ELF-1 (cell line): ENCODE measurements around the gene MEIOSIN.
"Not testable (repeated sequence)": the region's sequence is repeated elsewhere in the genome, so short reads cannot be mapped to it uniquely, and the experiment has no call there.

Experiments used
- DNase-seq: peaks from one replicate; pipeline ENCODE4 v3.0.0-alpha.2; 2016; ENCODE audit warnings: low read depth, low spot score

The MEIOSIN gene

DNA sequence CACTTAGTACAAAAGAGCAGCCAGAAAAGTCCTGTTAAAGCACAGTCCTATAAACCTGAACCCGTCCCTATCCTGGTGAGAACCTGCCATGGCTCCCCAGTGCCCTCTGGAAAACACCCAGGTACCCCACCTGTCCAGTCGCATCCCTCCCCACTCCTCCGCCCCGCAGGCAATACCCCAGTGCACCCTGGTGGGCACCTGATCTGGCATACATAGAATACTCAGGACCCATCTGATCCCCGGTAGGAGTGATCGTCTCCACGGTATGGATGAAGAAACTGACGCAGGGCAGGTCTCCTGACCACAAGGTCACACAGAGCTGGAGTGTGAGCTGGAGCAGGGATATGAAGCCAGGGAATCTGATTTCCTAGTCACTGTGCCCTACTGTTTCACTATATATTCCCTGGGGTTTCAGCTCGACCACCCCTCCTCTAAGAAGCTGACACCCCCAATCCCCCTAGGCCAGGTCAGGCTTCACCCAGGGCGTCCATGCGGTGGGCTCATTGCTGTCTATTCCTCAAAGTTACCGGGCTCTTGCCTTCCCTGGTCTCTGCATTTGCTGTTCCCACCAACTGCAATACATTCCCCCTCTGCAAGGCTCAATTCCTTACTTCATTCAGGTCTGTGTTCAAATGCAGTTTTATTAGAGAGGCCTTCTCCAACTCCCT is 15.1 kb upstream of the MEIOSIN start:
- no peak for DNase-seq

DNA sequence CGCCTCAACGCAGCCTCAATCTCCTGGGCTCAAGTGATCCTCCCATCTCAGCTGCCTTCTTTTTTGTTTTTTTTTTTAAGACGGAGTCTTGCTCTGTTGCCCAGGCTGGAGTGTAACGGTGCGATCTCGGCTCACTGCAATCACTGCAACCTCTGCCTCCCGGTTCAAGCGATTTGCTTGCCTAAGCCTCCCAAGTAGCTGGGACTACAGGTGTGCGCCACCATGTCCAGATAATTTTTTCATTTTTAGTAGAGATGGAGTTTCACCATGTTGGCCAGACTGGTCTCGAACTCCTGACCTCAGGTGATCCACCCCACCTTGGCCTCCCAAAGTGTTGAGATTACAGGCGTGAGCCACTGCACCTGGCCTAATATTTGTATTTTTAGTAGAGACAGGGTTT is 13.2 kb upstream of the MEIOSIN start:
- not testable (repeated sequence) for DNase-seq

DNA sequence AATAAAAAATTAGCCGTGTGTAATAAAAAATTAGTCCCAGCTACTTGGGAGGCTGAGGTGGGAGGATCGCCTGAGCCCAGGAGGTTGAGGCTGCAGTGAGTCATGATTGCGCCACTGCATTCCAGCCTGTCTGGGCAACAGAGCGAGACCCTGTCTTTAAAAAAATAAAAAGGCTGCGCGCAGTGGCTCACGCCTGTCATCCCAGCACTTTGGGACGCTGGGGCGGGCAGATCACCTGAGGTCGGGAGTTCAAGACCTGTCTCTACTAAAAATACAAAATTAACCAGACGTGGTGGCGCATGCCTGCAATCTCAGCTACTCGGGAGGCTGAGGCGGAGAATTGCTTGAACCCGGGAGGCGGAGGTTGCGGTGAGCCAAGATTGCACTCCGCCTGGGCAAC is 4.6 kb upstream of the MEIOSIN start:
- DNase-seq, result not testable (repeated sequence)

DNA sequence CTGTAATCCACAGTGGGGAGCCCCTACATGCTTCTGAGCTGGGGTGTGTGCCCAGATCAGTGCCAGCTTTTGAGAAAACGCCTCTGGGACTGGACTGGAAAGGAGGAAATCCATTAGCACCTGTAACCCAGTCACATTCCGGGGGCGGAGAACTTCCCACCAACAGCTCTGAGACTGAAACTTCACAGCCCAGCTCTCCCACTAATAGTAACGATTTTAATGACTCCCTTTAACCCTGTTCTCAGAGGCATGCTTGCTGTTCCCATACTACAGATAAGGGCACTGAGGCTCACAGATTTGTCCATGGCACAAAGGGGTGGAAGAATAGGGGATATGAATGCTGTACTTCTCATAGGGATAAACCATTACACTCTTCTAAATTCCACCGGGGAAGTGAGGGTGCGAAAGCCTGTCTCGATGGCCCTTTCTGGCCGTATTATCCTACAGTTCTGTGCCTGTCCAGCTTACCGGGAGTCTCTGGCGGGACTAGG is 3.4 kb upstream of the MEIOSIN start:
- peak; percentile 57 for DNase-seq

DNA sequence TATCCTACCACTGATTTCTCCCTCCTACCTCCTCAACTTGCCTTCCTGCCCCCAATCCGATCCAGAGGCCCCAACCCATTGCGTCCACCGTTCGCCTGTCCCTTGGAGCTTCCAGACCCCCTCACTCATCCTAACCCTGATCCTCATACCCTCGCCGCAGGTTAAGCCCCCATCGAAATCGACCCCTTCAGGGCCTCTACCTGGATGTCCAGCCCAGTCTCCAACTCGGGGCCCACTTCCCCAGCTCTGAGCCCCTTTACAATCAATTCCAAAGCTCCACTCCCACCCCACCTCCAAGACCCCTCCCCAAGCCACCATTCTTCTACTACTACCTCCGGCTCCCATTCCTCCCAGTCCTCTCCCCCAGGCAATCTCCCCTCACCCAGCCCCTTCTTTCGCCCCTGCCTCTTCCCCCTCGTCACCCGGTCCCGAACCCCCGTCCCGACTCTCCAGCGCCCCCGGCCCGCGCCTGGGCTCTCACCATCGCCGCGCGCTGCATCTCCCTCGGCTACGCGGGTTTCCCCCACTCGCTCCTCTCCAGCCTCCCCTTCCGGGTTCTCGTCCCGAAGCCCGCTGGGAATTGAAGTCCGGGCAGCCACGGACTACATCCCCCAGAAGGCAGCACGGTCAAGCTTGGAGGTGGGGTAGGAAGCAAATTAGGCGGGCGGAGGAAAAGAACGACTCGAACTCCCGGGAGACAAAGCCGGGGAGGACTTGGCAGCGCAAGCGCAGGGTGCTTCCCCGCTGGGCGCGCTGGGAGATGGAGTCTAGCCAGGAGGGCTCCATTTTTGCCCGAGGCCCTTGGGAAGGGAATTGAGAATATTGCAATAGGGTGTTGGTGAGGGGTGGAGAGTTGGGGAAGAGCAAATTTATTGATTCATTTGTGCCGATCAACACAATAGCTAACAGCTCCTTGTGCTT is 2.6 kb upstream of the MEIOSIN start, which contains the start of gene FBXO46:
Gene FBXO46, minus strand, starts transcription at position 529 of the 921 bp plus-strand sequence. CDS start 17,401 bp downstream, outside the sequence.
- DNase-seq, result peak; percentile 99

DNA sequence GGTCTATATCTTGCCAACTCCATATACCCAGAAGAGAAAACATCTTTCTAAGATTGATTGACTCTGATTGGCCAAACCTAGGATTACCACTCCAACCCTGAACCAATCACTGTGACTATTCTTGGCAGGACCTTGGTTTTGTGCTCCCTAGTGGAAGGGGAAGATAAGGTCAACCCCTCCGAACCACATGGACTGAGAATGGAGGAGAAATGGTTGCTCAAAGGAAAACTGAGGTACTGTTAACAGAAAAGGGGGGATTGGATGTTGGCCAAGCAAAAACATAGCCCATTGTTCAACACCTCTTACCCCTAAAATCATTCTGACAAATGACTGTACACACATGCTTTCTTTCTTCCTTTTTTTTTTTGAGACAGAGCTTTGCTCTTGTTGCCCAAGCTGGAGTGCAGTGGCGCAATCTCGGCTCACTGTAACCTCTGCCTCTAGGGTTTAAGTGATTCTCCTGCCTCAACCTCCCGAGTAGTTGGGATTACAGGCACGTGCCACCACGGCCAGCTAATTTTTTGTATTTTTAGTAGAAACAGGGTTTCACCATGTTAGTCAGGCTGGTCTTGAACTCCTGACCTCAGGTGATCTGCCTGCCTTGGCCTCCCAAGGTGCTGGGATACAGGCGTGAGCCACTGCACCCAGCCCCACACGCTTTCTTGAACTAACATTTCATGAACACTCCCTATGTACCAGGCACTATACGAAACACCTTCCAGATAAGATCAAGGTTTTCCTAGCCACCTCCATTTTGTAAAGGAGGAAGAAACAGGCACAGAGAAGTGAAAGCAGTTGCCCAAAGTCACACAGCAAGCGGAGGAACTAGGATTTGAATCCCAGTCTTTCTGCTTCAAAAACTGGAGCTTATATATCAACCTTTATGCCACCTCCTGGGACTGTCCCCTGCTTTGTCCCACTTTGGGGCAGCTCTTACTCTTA is 6.5 kb downstream of the MEIOSIN start:
- no peak for DNase-seq

DNA sequence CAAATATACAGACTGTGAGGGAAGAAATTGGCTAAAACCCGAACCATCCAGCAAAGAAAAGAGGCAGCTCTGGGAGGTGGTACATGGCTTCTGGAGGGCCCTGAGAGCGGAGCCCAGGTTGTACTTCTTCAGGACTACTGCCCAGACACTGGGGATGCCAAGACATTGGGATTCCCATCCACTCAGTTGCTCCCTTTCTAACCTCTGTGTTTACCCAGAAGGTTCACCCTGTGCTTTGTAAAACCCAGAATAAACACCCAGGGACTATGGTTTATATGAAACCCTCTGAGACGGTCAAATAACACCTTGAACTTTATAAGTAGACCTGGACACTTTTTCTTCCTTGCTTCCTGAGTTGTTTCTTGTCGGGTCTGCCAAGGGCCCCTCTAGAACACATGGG is 9.7 kb downstream of the MEIOSIN start:
- no peak for DNase-seq

DNA sequence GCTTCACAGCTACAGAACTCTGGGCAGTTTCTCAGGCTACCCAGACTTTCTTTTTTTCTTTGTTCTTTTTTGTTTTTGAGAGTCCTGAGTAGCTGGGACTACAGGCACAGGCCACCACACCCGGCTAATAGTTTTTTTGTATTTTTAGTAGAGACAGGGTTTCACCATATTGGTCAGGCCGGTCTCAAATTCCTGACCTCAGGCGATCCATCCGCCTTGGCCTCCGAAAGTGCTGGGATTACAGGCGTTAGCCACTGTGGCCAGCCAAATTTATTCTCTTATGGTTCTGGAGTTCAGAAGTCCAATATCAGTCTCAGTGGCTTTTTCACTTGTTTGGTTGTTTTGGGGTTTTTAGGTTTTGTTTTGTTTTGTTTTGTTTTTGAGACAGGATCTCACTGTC is 12.4 kb downstream of the MEIOSIN start:
- no peak for DNase-seq

DNA sequence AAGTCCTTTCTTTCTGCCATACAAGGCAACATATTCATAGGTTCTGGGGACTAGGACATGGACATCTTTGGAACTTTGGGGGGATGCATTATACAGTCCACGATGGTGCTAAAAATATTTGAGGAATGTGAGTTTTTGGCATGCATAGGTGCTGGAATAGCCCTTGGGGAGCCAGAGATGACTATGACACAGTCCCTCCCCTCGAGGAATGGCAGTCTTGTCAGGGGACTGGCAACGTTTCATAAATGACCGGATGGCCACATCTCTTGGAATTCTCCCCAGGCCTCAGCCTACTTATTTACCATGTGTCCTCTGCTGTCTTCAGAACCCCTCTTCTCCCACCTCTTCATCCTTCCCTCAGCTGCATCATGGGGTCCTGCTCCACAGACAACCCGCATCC is 13.6 kb downstream of the MEIOSIN start:
- no peak for DNase-seq

DNA sequence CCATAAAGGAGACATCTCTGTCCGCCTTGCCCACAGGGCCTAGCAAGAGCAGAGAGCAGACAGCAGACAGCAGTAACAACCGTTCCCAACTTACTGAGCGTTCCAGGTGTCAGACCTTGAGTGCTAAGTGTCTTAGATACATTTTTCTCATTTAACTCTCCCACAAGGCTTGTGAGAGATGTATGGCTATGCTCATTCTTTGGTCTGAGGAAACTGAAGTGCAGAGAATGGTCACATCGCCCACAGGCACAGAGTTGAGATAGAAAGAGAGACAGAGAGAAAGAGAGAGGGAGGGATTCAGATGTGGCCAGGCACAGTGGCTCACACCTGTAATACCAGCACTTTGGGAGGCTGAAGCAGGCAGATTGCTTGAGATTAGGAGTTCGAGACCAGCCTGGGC is 14.3 kb downstream of the MEIOSIN start:
- no peak for DNase-seq

DNA sequence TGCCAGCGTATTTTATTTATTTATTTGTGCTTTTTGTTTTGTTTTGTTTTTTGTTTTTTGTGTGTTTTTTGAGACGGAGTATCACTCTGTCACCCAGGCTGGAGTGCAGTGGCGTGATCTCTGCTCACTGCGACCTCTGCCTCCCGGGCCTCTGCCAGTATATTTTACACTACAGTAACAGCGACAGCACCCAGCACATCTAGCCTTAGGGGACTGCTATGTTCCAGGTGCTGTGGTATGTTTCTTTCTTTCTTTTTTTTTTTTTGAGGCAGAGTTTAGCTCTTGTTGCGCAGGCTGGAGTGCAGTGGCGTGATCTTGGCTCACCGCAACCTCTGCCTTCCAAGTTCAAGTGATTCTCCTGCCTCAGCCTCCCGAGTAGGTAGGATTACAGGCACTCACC is 18.2 kb downstream of the MEIOSIN start:
- DNase-seq, result not testable (repeated sequence)

DNA sequence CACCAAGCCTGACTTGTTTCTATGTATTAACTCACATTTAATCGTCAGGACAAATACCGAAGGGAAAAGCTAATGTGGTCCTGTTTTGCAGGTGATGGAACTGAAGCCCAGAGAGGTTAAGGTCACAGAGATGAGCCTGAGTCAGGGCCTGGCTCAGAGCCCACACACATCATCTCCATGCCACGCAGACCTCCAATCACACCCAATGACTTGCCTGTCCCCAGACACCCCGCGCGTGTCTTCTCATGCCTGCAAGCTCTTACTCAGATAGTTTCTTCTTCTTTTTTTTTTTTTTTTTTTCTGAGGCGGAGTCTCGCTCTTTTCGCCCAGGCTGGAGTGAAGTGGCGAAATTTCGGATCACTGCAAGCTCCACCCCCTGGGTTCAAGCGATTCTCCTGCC is 19.4 kb downstream of the MEIOSIN start:
- no peak for DNase-seq

DNA sequence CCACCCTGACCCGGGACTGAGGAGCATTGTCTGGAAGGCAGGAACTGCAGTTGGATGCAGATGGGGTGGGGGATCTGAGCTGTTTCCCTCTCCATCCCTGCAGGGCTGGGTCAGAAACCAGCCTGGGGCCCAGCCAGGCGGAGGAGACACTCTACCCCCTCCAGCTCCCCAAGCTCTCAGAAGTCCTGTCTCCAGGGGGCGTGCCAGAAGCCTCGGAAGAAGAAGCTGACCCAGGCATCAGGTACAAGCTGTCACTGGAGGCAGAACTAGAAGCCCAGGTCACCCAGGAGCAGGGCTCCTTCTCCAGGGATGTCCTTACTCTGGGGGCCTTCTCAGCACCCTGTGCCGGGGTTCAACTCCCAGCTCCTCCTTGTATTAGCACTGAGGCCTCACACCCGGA is 20.3 kb downstream of the MEIOSIN start:
- peak; percentile 65 for DNase-seq

DNA sequence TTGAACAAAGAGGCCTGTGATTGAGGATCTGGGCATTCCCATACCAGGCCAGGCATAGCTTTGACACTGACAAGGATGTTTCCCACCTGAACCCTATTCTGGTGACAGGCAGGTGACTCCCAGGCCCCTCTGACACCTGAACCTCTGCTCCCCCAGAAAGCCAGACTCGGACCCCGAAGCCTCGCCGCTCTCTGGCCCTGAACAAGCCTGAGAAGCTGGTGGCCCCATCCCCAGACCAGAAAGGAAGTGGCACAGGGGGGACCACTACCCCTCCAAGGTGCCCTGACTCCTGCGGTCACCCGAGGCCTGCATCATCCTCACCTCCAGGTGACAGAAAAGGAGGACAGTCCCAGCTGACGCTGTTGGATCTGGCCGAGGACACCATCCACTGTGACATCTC is 21.1 kb downstream of the MEIOSIN start:
- DNase-seq, result no peak

DNA sequence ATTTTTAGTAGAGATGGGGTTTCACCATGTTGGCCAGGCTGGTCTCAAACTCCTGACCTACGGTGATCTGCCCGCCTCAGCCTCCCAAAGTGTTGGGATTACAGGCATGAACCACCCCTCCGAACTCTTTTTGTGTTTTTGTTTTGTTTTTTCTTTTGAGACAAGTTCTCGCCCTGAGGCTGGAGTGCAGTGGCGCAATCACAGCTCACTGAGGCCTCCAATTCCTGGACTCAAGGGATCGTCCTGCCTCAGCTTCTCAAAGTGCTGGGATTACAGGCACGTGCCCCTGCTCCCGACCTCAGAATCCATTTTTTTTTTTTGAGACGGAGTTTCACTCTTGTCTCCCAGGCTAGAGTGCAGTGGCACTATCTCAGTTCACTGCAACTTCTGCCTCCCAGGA is 24.5 kb downstream of the MEIOSIN start:
- DNase-seq, result peak; percentile 35

DNA sequence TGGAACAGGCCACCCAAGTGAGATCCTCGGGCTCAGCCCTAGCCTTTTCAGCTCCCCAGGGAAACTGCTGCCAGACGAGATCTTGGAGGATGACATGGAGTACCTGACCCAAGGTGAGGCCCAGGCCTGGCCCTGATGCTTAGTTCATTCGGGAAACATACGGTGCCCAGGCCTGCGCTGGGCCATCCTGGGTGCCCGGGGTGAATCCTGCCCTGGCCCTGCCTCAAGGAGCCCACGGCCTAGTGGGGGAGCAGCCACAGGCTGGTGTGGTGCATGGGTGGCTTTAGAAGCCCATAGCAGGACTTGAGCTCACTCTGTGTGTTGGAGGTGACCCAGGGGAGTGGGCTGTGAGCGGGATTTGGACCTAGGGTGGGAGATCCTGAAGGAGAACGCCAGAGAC is 25.7 kb downstream of the MEIOSIN start:
- no peak for DNase-seq

DNA sequence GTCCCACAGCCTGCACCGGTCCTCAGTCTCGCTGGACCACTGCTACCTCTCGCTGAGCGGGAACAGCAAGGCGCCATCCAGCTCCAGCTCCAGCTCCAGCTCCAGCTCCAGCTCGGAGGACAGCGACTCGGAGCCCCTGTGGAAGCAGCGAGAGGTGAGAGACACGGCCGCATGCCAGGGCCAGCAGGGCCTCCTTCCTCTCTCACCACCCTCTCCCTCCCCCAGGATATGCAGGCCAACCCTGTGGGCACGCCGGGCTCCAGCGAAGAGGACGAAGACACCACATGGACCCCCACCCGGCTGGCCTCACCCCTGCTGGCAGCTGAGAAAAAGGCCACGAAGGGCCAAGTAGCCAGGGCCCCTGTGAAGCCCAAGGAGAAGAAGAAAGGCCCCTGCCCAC is 28.5 kb downstream of the MEIOSIN start:
- DNase-seq, result peak; percentile 36

DNA sequence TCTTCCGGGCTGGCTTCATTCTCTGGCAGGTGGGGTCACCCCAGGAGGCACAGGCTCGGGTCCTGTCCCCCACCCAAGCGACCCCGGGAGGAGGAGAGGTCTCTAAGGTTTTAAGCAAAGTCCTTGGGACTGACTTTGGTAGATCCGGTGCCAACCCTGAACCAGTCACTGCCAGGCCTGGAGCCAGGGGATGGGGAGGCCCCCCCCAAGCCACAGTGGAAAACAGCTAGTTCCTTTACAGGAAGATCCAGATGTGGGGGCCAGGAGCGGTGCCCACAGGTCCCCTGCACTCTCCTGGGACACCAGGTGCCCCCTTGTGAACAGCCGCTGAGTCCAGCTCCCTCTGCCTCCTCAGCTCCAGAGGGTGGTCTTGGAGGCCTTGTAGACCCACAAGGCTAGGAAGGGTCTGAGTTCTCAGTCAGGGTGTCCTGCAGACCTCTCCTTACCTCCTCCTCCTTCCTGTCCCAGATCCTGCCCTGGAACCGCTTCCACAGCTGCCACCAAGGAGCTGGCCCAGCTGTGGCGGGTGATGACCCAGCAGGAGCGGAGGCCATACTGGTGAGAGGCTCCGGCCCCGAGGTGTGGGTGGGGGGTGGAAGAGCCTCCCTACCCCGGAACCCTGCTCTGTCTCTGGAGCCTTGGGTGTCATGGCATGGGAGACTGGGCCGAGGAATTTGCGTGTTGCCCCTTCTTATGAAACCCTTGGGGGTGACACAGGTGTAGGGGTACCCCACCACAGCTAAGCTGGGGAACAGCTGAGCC is 29.8 kb downstream of the MEIOSIN start:
- DNase-seq, result no peak

DNA sequence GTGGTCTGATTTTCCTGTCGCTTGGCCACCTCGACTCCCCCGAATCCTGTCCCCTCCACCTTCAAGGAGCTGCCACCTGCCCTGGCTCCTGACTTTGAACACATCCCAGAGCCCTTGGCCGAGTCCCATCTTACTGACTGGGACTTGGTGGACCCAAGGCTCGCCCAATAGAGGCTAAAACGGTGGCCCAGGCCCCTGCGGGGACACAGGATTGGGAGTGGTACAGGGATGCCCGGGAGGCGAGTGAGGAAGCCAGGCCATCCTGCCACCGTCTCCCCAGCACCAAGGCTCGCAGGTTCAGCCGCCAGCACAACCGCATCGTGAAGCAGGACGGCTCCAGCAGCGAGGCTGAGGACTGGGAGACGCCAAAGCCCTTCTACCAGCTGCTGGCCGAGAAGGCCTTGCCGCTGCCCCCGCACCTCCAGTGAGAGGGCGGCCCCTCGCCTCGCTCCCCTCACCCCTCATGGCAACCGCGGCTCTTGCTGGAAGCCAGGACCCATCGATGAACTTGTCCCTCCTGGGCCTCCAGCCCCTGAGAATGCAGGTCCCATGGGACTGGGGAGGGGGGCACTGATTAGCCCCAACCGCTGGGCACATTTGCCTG is 30.6 kb downstream of the MEIOSIN start:
- no peak for DNase-seq

DNA sequence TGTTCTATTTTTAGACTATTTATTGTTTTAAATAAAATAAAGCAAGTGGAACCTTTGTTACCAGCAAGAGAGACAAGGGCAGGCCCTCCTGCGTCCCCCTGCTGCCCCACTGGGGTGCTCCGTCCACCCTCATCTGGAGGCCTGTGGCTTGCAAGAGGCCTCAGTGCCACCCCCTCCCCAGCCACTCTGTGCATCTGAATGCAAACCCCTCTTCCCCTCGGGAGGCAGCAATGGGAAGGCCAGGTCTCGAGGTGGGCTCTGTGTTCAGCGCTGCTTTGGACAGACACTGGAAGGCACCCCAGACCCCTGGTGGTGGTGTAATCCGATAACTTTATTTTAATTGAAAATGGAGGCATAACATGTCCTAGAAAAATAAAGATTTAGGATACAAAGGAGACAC is 31.2 kb downstream of the MEIOSIN start:
- DNase-seq, result no peak
